Ovary (tissue), 3 donors: Measurements from ENCODE around the gene CLMN.

Source experiments
- CTCF ChIP-seq, 3 donors: fragments of 450-650 bp in 2 of 3; fragments of 200-600 bp in 1 of 3; IDR thresholded peaks; one replicate each; pipeline versions ENCODE4 v1.5.1 to v1.8.0; 2016 to 2022; ENCODE audit warnings: antibody characterized with exemption in 3 of 3, mild to moderate bottlenecking in 1 of 3
- POLR2A ChIP-seq: fragments of 450-650 bp; IDR thresholded peaks from one replicate; pipeline ENCODE4 v1.6.1; 2017; ENCODE audit warnings: antibody characterized with exemption, mild to moderate bottlenecking, moderate library complexity
- donor health status: DM: no; HTN: no; CAD: no.

- TF ChIP-seq CTCF (IDR thresholded peaks at IDR 0.05) (no peak), POLR2A (no peak)
Observed at GRCh38 chr14:95231966-95232633, 87.6 kb downstream of the CLMN start.
